ENCODE data around the gene PRDM10.

DNA sequence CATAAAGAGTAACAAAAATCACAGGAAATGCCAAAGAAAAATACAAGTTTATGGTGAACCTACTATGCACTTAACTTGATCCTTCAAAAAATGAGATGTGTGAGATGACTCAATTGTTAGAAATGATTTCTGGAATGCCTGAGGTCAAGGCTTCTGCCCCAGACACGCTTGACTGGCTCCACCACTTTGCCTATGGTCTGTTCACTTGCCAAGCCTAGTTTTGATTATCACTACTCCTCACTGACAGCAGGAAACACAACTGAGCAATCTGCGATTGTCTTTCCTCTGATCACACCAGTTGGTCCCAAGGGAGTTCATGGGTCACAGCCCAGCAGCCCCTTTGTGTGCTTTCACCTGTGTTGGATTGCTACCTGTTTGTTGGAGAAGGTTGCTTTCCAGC, 20.6 kb upstream of the PRDM10 start:
- TF ChIP-seq POLR2AphosphoS5 (IDR thresholded peaks at IDR 0.05) (no peak), POLR2A (IDR thresholded peaks at IDR 0.05) (no peak)
- TF ChIP-seq, protein P1, sequence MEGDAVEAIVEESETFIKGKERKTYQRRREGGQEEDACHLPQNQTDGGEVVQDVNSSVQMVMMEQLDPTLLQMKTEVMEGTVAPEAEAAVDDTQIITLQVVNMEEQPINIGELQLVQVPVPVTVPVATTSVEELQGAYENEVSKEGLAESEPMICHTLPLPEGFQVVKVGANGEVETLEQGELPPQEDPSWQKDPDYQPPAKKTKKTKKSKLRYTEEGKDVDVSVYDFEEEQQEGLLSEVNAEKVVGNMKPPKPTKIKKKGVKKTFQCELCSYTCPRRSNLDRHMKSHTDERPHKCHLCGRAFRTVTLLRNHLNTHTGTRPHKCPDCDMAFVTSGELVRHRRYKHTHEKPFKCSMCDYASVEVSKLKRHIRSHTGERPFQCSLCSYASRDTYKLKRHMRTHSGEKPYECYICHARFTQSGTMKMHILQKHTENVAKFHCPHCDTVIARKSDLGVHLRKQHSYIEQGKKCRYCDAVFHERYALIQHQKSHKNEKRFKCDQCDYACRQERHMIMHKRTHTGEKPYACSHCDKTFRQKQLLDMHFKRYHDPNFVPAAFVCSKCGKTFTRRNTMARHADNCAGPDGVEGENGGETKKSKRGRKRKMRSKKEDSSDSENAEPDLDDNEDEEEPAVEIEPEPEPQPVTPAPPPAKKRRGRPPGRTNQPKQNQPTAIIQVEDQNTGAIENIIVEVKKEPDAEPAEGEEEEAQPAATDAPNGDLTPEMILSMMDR (IDR thresholded peaks at IDR 0.05): no peak
